Colonic mucosa (tissue), 4 donors: ENCODE measurements around the gene RNF208. TPM values are rescaled to one million over a fixed set of nuclear protein-coding genes. Genes with fewer than 3 reads are reported as not detected.

ENCODE experiments used
- DNase-seq: peaks from one replicate; pipeline ENCODE4 v3.0.0-alpha.2; 2020
- H3K27ac ChIP-seq: fragments of 200-600 bp; one replicate; pipeline ENCODE4 v1.8.0; 2021
- H3K27me3 ChIP-seq: fragments of 200-600 bp; one replicate; pipeline ENCODE4 v1.8.0; 2021
- H3K36me3 ChIP-seq: fragments of 200-600 bp; one replicate; pipeline ENCODE4 v1.8.0; 2021
- H3K4me1 ChIP-seq: fragments of 200-600 bp; one replicate; pipeline ENCODE4 v1.8.0; 2021; ENCODE audit warnings: mild to moderate bottlenecking
- H3K4me3 ChIP-seq: fragments of 200-600 bp; one replicate; pipeline ENCODE4 v1.8.0; 2021
- H3K9ac ChIP-seq, 2 donors: one replicate each; pipeline ENCODE4 v1.7.0; 2013; ENCODE audit warnings: control low read depth in 2 of 2, low read depth in 2 of 2, low read length in 2 of 2
- H3K9me3 ChIP-seq: fragments of 200-600 bp; one replicate; pipeline ENCODE4 v1.8.0; 2021
- intact Hi-C: fragments of 100-400 bp; cut with DNase I; formaldehyde crosslinking; loops from one replicate; pipeline ENCODE4 v1.14.1; 2022
- total RNA-seq, 2 donors: library from RNA; stranded (reverse); fragmentation: NEBNext Ultra II Directional in 1 of 2; extraction: Animal tissue kit (Norgen Biotek cat#: 25700) in 1 of 2; gene quantifications; one replicate each; pipeline ENCODE4 v1.2.1, GENCODE V29; 2021
- TF ChIP-seq, protein P1 (sequence below): fragments of 200-600 bp; IDR thresholded peaks from one replicate; pipeline ENCODE4 v1.8.0; 2022; ENCODE audit warnings: antibody characterized with exemption, mild to moderate bottlenecking
- donor health status: healthy.
- donor health status: DM: no; HTN: no; CAD: no.
- donor health status: DM: no; HTN: no; CAD: no.

The RNF208 gene
- total RNA-seq, 2 donors from 2014 or later = 6.5 to 9.3 TPM

DNA sequence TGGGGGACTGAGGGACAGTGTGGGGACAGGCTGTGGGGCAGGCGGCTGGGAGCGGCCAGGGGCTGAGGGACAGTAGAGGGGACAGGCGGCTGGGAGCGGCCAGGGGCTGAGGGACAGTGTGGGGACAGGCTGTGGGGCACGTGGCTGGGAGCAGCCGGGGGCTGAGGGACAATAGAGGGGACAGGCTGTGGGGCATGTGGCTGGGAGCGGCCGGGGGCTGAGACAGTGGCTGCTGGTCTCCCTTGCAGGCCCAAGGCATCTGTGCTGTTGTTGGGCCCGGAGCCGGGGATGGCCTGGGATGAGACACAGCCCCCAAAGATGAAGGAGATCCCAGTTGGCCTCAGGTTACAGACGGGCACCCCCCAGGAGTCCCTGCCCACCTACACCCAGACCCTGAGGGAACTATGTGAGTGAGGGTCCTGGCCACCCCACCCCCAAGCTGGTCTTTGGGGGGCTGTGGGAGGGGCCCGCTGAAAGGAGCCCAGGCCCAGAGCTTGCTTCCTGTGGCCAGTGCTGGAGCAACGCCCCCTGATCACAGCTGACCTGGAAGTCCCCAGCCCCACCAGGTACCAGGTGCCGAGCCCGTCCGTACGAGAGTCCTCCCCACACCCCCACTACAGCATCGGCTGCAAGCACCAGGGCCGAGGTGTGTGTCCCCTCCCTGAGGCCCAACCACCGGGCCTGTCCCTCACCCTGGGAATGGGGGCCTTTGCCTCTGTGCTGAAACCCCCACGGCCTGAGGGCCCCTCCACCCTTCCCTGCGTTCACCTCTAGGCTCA lies 29.6 kb upstream of the RNF208 start:
- Histone ChIP-seq H3K4me1 (peaks cover 8% of the 10 kb centered on the region), H3K4me3 (no peak overlapping the region), H3K27me3 (no peaks in the 10 kb centered on the region), H3K36me3 (no peaks in the 10 kb centered on the region), H3K9ac (no peak overlapping the region), H3K9me3 (no peaks in the 10 kb centered on the region), H3K27ac (no peak overlapping the region)
- TF ChIP-seq, protein P1, sequence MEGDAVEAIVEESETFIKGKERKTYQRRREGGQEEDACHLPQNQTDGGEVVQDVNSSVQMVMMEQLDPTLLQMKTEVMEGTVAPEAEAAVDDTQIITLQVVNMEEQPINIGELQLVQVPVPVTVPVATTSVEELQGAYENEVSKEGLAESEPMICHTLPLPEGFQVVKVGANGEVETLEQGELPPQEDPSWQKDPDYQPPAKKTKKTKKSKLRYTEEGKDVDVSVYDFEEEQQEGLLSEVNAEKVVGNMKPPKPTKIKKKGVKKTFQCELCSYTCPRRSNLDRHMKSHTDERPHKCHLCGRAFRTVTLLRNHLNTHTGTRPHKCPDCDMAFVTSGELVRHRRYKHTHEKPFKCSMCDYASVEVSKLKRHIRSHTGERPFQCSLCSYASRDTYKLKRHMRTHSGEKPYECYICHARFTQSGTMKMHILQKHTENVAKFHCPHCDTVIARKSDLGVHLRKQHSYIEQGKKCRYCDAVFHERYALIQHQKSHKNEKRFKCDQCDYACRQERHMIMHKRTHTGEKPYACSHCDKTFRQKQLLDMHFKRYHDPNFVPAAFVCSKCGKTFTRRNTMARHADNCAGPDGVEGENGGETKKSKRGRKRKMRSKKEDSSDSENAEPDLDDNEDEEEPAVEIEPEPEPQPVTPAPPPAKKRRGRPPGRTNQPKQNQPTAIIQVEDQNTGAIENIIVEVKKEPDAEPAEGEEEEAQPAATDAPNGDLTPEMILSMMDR = no peak
- intact Hi-C loops = no loop called here
- DNase-seq = no peak

DNA sequence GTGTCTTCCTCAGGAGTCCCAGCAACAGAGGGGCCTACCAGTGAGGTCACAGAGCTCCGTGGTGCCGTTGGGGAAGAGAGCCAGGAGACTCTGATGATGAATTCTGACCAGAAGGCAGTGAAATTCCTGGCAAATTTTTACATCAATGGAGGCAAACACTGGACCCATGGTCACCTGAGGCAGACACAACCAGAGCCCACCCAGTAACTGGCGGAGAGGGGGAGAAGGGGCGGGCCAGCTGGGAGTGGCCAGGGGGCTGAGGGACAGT lies 29.1 kb upstream of the RNF208 start, which contains the start of gene STPG3:
Gene STPG3 (plus strand): TSS at position 93 of the 268 bp plus-strand sequence. CDS start 1 bp downstream, at position 94.
- intact Hi-C loops = no loop called here
- H3K9ac ChIP-seq = peak within 1 kb of the TSS; percentile 2 to 5

DNA sequence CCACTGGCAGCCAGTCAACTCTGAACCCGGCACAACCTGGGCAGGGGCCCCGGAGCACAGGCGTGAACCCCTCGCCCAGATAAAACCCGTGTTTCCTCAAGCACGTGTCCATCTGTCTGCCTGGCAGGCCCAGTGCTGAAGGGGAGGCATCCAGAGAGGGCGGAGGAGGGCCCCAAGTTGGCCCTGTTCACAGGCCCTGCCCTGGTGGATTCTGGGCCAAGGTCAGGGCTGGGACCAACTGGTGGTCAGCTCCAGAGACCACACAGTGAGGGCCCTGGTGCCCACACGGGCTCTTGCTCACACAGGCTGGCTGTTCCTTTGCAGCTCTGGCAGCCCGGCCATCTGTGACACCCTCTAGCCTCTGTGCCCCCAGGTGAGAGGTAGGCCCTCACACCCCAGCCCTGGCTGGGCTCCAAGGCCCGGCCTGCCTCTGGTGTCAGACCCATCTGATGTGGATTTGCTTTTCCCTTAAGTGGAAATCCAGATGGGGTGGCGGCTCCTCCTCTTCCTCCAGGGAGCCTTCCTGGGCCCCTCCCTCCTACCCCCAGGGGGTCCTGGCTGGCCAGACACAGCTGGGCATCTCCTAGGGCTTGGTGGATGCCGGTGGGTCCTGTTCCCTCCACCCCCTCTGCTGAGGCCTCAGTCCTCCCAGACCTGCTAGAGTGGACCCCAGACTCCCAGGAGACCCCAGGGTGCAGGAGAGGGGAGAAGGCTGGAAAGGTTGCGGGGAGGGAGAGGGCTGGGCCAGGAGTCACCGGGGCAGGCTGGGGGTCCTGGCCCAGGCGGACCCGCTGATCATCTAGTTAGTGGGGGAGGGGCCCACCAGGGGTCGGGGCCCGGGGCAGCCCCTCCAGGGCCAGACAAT lies 28.5 kb upstream of the RNF208 start:
- Histone ChIP-seq H3K9me3 (no peaks in the 10 kb centered on the region), H3K27ac (no peak overlapping the region), H3K4me3 (no peak overlapping the region), H3K27me3 (no peaks in the 10 kb centered on the region), H3K9ac (peak overlapping the region; percentile 2 to 5), H3K4me1 (no peaks in the 10 kb centered on the region), H3K36me3 (no peaks in the 10 kb centered on the region)
- TF ChIP-seq, protein P1 = no peak
- intact Hi-C loops = no loop called here
- no peak for DNase-seq

More for the DNA sequence above, 29.1 kb upstream of the RNF208 start, which contains the start of gene STPG3:
- H3K9me3 ChIP-seq = no peaks in the 10 kb centered on the region
- TF ChIP-seq, protein P1 = no peak
- H3K4me3 ChIP-seq = no peak within 1 kb of the TSS
- no peaks in the 10 kb centered on the region for H3K27me3 ChIP-seq
- H3K27ac ChIP-seq = no peak within 1 kb of the TSS
- no peaks in the 10 kb centered on the region for H3K36me3 ChIP-seq
- H3K4me1 ChIP-seq = peaks cover 2% of the 10 kb centered on the region
- no peak for DNase-seq

DNA sequence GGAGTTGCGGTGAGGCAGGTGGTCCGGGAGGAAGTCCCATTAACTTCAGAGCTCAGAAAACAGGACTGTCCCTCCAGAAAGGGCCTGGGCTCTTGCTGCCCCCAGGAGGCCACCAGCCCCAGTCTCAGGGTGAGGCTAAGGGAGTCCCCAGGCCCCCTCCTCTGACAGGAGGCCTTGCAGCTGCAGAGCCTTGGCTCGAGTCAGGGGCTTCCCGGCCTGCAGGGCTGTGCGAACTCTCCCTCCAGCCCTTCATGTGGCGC lies 25.8 kb upstream of the RNF208 start:
- TF ChIP-seq, protein P1 = no peak
- H3K4me3 ChIP-seq = no peak overlapping the region
- H3K27me3 ChIP-seq = no peaks in the 10 kb centered on the region
- H3K36me3 ChIP-seq = peaks cover 7% of the 10 kb centered on the region
- DNase-seq = no peak
- H3K9ac ChIP-seq = no peak overlapping the region
- peaks cover 4% of the 10 kb centered on the region for H3K4me1 ChIP-seq
- intact Hi-C loops = no loop called here
- no peak overlapping the region for H3K27ac ChIP-seq
- no peaks in the 10 kb centered on the region for H3K9me3 ChIP-seq

DNA sequence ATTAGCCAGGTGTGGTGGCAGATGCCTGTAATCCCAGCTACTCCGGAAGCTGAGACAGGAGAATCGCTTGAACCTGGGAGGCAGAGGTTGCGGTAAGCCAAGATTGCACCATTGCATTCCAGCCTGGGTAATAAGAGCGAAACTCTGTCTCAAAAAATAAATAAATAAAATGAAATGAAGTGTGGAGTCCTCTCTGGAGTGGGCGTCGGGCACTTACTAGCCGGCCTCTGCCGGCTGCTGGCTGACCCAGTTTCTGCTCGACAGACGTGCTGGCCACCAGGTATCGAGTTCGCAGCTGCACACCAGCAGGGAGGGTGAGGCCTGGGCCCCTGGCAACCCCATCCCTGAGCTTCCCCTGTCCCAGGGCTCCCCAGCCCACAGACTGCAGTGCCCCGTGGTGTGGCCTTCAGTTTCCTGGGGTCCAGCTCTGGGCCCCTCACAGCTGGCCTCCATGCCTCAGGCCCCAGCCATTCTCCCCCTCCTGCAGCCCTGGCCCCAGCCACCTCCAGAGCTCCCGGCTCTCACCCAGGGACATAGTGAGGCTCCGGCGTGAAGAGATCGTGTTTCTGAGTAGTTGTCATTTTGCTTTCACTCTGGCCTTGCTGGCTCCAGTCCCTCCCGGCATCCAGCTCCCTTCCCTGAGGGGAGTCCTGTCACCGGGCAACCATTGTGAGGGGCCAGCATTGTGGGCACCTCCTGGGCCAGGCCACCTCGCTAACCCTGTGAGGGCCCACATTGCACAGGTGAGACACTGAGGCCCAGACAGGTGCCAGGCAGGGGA lies 25.3 kb upstream of the RNF208 start:
- Histone ChIP-seq H3K9ac (no peak overlapping the region), H3K27me3 (no peaks in the 10 kb centered on the region), H3K4me3 (no peak overlapping the region), H3K9me3 (no peaks in the 10 kb centered on the region), H3K4me1 (peaks cover 9% of the 10 kb centered on the region), H3K27ac (no peak overlapping the region), H3K36me3 (peaks cover 10% of the 10 kb centered on the region)
- intact Hi-C loops = no loop called here
- no peak for DNase-seq
- TF ChIP-seq, protein P1 = no peak
